HG02759 (cell line): ENCODE data around the gene ARID1B.

Source experiments
- ATAC-seq: cut with Tn5 transposase; IDR thresholded peaks from one replicate; pipeline ENCODE4 v1.9.1; 2021; ENCODE audit warnings: mild to moderate bottlenecking, moderate library complexity; ENCODE audit not compliant: unreplicated experiment

The ARID1B gene

DNA sequence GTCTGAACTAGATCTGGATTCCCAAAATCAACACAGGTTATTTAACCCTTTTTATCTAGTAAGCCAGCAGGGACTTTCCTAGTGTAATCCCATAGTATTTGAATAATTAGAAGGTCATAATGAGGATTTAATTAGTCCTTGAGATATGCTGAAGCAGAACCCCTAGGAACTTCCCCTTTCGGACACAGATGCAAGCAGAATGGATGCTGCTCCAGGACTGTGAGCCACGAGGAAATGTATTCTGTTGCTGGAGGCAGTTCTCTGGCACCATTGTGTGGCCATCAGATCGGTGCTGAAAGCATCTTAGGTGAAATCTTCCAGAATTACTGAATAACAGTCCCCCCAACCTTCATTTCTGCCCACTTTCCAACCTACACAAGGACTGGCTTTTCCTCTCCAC is 339.2 kb downstream of the ARID1B start:
- no peak for ATAC-seq

DNA sequence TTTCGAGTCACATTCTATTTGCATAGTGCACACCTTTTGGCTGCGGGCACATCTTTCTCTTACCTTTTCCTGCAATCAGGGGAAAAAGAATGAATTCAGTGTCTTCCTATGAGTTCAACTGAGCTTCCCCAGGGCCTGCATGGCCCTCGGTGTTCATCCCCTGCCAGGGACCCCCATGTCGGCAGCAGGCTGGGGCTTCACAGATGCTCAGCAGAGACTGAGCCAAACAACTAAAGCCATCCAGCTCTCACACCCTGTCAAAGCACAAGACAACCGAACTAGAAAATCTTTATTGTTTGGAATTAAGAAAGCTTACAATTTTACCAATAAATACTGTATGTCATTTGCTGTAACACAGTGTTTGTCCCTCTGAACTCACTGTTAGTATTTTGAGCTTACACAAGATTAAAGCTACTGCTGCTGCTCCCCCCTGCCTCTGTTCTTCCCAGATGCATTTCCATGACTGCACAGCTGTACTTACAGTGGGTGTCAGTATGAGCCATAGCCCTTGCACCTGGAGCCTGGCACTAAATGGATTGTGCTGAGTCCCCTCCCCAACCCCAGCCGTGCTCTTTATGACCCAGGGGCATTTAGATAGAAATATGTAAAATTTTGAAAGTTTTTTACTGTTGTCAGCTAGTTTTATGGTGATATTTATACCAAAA is 340.4 kb downstream of the ARID1B start:
- ATAC-seq, result no peak

DNA sequence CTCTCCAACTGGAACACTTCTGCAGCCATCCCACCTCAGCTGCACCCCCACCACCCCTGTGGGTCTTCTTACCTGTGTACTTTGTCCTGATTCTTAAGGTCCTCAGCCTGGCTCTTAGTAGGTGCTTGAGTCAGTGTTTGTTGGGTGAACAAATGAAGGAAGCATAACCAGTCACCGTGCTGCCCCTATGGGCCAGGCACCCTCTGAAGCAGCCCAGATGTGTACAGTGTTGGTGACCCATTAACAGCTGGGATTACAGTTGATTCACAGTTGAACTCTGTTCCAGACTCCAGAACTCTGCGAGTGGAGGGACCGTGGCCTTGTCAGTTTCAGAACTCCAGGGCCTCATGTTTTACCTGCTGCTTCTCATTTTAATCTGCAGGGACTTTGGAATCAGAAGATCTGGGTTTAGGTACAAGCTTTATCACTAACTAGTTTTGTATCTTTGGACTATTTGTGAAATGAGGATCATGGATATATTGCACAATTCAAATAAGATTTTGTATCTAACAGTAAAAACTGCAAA is 342.4 kb downstream of the ARID1B start:
- ATAC-seq, result no peak

DNA sequence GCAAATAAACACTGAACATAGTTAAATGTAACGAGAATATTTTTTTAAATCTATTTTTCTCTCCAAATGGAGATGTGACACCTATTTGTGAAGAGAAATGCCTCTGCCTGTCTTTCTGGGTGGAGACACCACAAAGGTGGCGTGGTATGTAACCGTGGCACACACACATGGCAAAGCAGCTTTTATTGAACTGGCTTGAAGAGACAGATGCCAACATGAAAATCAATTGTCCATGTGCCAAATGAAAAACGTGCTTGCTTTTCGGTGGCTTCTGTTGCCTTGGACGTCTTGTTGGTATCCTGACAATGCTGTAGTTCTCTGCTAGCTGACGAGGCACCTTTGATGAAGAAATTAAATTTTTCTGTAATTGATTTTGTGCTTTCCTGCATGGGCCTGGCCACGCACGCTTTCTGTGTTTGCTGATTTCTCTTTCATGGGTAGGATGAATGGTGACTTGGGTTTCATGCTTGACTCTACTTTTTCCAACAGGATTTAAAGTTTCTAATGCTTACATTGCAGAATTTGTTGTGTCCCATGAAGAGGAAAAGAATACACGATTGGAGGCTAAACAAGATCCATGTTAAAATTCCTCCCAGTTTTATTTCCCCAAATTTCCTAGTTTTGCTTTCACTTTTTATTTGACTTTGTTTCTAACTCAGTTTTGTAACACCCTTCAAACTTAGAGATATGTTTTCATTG is 343.5 kb downstream of the ARID1B start:
- no peak for ATAC-seq

DNA sequence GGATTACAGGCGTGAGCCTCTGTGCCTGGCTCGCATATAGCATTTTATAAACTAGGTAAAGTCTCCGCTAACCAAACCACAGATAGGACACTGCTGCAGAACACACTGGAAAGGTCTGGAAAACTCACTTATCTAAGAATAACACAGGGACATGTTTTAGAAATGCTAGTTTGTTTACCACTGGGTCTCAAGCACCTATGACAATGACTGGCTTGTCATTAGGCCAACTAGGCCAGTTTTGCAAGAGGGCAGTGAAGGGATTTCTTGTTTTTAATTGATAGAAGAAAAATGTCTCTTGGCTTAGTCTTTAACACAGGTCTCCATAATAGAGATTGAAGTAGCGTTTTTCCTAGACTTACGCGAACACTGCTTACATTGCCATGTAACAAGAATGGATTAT is 344.7 kb downstream of the ARID1B start:
- ATAC-seq, result no peak

DNA sequence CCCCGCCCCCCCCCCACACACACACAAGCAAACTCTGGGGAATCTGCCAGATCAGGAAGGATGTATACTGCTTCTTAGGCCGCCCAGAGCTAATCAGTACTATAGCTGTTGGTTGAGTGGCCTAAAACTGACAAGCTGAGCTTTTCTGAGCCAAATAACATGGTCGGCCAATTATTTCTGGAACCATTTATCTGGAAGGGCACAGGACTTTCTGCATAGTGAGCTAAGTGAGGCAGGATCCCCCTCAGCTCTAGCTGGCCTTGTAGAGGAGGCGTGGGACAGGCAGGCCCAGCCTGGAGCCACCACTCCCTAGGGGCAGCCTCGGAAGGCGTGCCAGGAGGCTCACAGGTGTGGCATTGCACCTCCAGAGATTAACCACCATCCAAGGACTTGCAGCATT is 346.1 kb downstream of the ARID1B start:
- no peak for ATAC-seq

DNA sequence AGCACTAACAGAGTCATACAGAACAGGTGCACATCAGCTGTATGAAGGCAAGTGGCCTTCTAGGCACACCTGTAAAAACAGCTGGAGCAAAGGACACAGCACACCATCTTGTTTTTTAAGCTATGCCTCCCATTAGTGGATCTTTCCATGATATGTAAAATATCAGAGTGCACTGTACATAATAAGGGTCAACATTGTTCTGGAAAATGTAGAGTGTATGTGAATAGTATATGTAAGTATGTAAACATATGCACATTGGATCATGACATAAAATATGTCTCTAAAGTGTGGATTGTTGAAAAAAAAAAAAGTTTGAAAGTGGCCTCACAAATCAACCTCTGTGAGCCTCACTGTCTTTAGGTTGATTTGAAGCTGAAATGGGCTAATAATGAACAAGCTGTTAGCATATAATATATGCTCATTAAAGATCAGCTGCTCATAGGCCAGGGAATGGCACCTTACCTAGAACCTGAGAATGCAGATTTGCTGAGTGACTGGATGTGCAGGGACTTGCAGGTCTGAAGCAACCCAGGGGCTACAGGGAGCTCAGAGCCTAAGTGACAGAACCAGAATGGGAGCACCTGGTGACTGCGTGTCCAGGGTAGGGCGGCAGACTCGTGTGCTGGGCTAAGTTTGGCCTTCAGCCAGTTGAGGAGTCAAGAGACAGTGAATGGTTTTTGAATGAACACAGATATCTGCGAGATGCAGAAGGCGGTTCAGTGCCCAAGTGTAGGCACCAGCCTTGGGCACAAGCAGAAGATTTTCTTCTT is 347.5 kb downstream of the ARID1B start:
- ATAC-seq, result no peak

DNA sequence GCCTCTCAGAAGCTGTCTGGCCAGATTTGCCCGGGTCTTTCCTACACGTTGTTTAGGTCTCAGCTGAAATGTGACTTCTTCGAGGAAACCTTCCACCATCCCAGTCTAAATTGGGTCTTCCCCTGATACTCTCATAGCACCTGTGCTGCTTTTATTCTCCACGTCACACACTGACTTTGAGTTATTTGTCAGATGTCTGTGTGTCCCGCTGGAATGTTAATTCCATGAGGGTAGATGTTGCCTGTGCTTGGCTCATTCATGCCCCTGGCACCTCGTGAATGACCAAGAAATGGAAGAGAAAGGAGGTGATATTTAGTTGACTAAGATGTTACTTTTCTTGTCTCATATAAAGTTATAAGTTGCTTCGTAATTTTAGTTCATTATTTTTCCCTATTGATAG is 348.4 kb downstream of the ARID1B start:
- no peak for ATAC-seq

DNA sequence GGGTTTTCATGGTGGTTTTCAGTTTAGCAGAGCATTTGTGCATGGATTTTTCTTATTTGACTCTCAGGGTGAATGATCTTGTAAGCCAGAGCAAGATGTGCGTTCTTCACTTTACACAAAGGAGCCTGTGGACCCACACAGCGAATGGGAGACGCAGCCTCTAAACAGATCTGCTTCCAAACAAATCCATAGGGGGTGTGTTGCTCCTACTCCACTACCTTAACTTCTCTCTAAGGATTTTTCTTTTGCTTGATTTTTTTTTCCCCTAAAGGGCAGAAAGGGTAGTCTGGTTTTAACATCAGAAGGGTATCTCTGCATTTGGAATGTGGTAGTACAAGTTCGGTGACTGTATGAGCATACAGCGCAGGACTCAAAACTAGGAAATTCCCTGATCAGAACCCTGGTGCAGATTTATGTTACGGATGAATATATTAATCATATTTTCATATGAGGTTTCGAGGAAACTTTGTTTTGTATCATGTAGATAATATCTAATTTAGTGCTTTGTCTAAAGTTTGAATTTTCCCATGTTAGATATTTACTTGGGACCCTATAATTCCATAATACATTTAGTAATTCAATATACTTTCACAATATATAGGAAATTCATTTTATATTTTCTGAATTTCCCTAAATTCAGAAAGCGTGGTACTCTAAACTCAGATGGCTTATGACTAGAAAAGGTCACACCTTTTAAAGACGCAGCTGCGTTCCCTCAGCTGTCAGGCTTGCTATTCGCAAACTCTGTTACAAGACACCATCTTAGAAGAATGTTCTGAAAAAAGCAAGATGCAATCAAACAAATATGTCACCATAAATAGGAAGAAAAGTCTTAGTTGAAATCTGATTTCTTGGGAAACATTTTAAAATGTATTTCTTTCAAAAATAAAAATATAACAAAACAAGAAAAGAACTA is 349.3 kb downstream of the ARID1B start:
- no peak for ATAC-seq

DNA sequence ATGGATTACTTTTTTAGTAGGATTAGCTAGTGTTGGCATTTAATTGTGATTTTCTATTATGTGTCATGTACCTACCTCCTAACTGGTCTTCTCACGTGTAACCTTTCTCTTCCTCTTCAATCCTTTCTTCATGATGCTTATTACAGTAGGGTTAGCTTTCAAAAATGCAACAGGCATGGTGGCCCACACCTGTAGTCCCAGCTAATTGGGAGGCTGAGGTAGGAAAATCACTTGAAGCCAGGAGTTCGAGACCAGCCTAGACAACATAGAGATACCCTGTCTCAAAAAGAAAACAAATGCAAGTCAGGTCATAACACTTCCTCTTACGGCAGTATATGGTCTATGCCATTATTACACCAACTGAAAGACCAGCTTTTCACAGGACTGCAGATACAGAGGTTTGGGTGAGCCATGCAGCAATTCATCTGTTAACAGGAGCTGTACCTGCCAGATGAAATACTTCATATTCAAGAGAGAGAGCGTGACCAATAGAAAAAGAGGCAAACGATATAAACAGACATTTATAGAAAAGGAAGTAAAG is 351.1 kb downstream of the ARID1B start:
- no peak for ATAC-seq

DNA sequence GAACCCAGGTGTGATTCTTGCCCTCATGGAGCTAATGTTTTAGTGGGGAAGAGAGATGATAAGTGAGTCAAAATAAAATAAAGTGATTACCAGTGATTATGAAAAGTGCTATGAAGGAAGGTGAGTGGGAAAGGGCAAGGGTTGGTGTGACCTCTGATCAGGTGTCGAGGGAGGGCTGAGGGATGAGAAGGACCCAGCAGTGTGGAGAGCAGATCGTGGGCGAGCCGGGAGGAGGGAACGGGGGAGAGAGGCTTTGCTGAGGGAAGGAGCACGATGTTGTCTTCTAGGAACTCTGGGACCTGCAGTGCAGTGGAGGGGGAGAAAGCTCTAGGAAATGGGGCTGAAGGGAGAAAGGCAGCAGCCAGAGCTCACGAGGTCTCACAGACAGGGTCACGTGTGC is 354.1 kb downstream of the ARID1B start:
- ATAC-seq, result no peak

DNA sequence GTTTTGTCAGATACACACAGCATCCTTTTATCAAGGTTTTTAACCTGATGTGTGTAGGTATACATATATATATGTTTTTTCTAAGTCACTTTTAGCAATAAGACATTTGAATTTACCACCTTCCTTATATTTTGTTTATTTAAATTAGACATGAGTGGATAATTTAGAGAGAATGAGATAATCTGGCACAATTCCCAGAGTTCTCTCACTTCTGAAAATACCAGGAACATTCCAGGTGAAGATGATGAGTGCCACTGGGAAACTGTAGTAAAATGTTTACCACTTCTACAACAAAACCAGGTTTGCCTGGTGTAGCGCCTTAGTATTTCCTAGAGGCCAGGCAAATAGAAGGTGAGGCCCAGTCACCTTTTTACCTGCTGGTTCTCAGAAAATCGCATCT is 356.7 kb downstream of the ARID1B start:
- ATAC-seq, result no peak

DNA sequence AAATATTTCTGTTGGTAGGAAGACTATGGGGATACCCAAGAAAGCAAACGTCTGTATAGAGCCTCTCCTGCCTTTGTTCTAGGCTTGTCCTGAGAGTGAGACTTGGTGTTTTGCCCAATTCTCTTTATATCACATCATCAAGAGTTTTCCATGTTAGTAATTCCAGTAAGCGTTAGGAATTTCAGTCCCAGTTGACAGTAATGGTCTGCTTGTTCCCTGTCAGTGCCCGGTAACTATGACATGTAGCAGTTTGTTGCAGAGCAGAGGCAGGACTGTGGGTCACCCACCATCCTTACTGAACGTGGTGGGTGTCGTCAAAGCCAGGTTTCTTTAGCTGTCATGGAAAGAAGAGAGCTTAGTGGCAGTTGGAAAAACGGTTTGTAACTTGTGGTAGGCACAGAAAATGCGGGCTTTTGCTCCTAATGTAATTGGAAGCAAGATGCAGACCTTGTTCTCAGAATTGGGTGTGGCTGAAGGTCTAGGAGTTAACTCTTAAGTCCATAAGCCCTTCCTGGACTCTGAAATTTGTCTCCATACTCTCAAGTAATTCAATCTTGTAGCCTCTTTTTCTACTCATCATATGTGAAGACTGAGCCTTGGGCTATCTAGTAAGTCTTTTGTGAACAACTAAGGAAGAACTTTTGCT is 357.3 kb downstream of the ARID1B start:
- no peak for ATAC-seq

DNA sequence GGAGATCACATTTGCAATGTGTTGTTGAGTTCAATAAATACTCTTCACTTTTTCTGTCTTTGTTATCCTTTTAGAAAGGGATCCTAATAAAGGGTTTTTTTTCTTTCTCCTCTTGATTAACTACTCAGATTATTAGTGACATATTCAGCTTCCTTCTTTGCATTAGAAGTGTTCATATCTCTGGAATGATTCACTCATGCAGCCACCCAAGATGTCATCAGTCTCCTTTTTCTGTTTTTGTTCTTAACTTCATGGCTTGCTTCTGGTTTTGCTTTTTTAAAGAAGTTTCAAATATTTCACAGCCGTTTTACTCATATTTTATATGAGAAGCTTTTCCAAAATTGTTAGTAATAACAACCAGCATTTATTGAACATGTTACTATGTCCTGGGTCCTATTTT is 358.5 kb downstream of the ARID1B start:
- no peak for ATAC-seq

DNA sequence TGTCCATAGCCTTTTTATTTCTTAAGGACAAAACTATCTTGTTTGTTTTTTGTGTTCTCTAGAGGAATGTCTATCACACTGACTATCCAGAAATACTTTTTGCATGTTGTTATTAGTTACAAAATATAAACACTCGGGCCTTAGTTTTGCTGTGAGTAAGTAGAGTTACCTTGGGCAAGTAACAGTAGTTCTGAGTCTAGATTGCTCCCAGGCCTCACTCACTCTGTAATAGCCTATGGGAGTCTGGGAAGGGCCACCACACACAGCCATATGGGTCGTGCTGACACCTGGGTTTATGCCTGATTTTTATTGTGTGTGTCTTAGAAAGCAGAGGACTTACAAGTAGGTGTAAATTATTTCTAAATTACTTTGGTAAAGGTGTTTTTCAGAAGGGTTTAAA is 360.3 kb downstream of the ARID1B start:
- no peak for ATAC-seq

DNA sequence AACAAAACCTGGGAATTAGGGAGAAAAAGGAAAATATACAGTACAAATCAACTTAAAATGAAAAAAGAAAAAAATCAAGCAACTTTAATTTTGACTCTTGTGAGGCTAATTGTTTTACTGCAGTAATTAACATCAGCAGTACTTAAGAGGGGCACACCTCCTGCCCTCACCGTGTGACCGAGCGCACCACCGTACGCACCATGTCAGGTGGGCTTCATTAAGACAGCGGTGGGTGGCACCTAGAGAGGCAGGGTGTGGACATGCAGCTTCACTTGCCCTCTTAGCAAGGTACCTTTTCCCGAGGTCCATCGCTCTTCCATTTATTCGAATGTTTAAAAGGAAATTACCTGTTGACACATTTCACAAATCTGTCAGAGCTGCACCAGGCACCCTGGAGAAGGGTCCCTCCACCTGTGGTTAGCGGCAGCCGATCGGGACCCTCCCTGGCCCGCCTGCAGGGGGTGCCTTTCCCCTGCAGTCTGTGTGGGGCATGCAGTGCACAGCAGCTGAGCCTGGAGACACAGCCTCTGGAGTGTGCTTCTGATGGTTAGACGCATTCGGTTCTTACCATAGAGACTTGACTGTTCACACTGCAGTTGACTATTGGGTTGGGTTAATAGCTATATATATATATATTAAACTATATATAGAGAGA is 362.0 kb downstream of the ARID1B start:
- ATAC-seq, result no peak

DNA sequence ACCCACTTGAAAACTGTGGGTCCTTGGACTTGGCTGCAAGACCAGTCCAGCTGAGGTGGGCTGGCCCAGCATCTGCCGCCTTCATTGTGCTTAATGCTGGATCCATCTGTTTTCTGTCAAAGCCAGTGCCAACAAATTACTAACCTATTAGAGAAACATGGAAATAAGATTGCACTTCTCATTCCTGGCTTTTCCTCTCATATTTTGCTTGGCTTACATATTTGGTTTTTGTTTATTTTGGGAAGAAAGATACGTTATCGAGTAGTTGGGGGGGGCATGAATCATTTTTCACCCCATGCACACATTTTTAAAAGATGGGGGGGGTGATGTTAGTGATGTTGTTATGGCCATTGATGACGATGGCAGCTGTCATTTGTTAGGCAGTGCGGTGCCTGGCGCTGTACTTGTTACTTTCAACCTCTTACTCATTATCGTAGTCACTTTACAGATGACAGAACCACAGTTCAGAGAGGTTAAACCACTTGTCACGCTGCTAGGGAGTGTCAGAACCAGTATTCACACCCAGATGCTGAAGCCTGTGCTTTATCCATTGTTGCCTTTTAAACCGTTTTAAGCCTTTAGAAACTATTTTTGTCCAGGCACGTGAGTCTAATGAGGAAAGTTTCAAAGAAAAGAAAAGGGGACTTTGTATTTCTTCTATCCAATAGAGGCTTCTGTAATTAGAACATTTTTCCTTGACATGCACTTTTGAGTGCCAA is 366.2 kb downstream of the ARID1B start:
- no peak for ATAC-seq

DNA sequence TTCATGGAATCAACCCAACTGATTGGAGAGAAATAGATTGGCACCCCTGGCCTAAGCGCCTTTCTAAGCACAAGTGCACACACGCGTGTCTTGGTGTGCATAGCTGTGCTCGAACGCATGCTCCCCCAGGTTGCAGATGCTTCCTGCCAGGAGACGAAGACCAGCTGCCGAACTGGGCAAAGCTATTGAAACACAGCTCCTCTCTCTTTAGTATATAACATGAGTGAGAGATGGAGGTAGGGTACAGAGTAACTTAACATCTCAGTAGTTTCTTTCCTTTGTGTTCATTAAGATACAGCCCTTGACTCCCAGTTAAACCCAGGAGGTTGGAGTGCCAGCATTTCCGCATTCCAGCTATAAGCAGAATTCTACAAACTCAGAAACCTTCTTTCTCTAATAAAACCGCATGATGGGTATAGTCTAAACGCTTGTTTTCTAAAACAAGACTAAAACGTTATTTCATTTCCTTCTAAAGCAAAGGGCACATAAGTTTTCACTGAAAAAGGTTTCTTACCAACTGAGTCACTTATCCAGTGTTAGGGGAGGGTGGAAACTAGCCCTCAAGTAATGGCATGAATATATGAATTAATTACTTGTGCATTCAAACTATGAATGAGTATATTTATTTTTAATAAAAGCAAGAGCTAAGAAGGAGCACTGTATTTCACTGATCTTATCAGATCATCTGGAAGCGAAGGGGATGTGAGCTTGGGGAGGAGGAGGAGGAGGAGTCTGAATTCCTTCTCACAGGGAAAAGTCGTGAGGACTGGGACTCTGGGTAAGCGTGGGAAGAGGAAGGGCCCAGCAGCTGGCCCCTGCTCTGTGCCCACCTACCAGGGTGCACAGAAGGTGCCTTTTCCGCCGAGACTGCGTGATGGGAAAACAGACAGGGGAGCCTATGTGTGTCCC is 367.0 kb downstream of the ARID1B start:
- no peak for ATAC-seq
